Stimulated activated CD8-positive, alpha-beta memory T cell treated with anti-CD3 and anti-CD28 coated beads, Interleukin-7, amount 100 ng/mL, for 24 hours (primary cell): ENCODE data around the gene KRTAP3-1.
"Not testable (repeated sequence)": the region's sequence is repeated elsewhere in the genome, so short reads cannot be mapped to it uniquely, and the experiment has no call there.

Source experiments
- DNase-seq: peaks from one replicate; pipeline ENCODE4 v3.0.0-alpha.2; 2020; ENCODE audit warnings: low read depth

Gene KRTAP3-1

GRCh38 chr17:41015454-41015853 lies 6.5 kb upstream of the KRTAP3-1 start:
- no peak for DNase-seq

- no peak for DNase-seq
Measured at GRCh38 chr17:41013606-41014005, 4.7 kb upstream of the KRTAP3-1 start.

- DNase-seq = no peak
Measured at GRCh38 chr17:41013181-41013580, 4.3 kb upstream of the KRTAP3-1 start.

GRCh38 chr17:41012326-41013120 lies 3.6 kb upstream of the KRTAP3-1 start:
- DNase-seq = no peak

GRCh38 chr17:41010441-41010840 lies 1.5 kb upstream of the KRTAP3-1 start:
- DNase-seq = no peak

GRCh38 chr17:41009936-41010335 lies 1.0 kb upstream of the KRTAP3-1 start:
- no peak for DNase-seq

- no peak for DNase-seq
Measured at GRCh38 chr17:41009301-41009760, 403 bp upstream of the KRTAP3-1 start.

GRCh38 chr17:41004397-41004796 lies 4.5 kb downstream of the KRTAP3-1 start:
- no peak for DNase-seq

GRCh38 chr17:41003926-41004325 lies 5.0 kb downstream of the KRTAP3-1 start:
- no peak for DNase-seq

GRCh38 chr17:41002814-41003213 lies 6.1 kb downstream of the KRTAP3-1 start:
- no peak for DNase-seq

GRCh38 chr17:41001795-41002194 lies 7.1 kb downstream of the KRTAP3-1 start:
- no peak for DNase-seq

- not testable (repeated sequence) for DNase-seq
Measured at GRCh38 chr17:40999563-40999962, 9.4 kb downstream of the KRTAP3-1 start, which contains the start of gene KRTAP3-2. Gene KRTAP3-2 (minus strand): TSS chr17:40999906. CDS start chr17:40999853, 53 bp downstream.

- DNase-seq = no peak
Measured at GRCh38 chr17:40997361-40997760, 11.6 kb downstream of the KRTAP3-1 start.

GRCh38 chr17:40996829-40997228 lies 12.1 kb downstream of the KRTAP3-1 start:
- no peak for DNase-seq

- no peak for DNase-seq
Measured at GRCh38 chr17:40995116-40995515, 13.8 kb downstream of the KRTAP3-1 start.

GRCh38 chr17:40993839-40994238 lies 15.1 kb downstream of the KRTAP3-1 start, which contains the start of gene KRTAP3-3:
Gene KRTAP3-3 (minus strand): TSS chr17:40994164. CDS start chr17:40994097, 67 bp downstream.
- no peak for DNase-seq

- no peak for DNase-seq
Measured at GRCh38 chr17:40993084-40993483, 15.8 kb downstream of the KRTAP3-1 start.

- no peak for DNase-seq
Measured at GRCh38 chr17:40992666-40993065, 16.3 kb downstream of the KRTAP3-1 start.

- DNase-seq = no peak
Measured at GRCh38 chr17:40986920-40987319, 22.0 kb downstream of the KRTAP3-1 start.

- DNase-seq = no peak
Measured at GRCh38 chr17:40984226-40984625, 24.7 kb downstream of the KRTAP3-1 start, which contains the start of gene KRT40. Gene KRT40 (minus strand): TSS chr17:40984326. CDS start chr17:40984273, 53 bp downstream.

GRCh38 chr17:40981115-40981514 lies 27.8 kb downstream of the KRTAP3-1 start:
- no peak for DNase-seq

GRCh38 chr17:40980596-40980995 lies 28.3 kb downstream of the KRTAP3-1 start:
- DNase-seq = no peak

- no peak for DNase-seq
Measured at GRCh38 chr17:40980117-40980516, 28.8 kb downstream of the KRTAP3-1 start.
